Activated CD8-positive, alpha-beta memory T cell treated with anti-CD3 and anti-CD28 coated beads, Interleukin-2, amount 10 ng/mL, durations not matched to agents 7 days and 5 days (primary cell): ENCODE data around the gene PLEKHG3. TPM values are rescaled to one million over a fixed set of nuclear protein-coding genes. Genes with fewer than 3 reads are reported as not detected.
"Not testable (repeated sequence)": the region's sequence is repeated elsewhere in the genome, so short reads cannot be mapped to it uniquely, and the experiment has no call there.

Experiments
- ATAC-seq: fragments of 150-1000 bp; cut with Tn5 transposase; one replicate; pipeline ENCODE4 v1.10.0; 2021; ENCODE audit warnings: moderate library complexity
- CTCF ChIA-PET: fragments of 350-600 bp; sonication (Branson Sonifier 250); formaldehyde crosslinking; loops from one replicate; lab custom pipeline; 2021; ENCODE audit warnings: antibody characterized with exemption; lab: Charles Lee
- DNase-seq: peaks from one replicate; pipeline ENCODE4 v3.0.0-alpha.2; 2020
- H3K27ac Mint-ChIP-seq: one replicate; pipeline ENCODE4 v1.8.0; 2021; ENCODE audit warnings: mild to moderate bottlenecking, mixed read lengths
- H3K27me3 Mint-ChIP-seq: one replicate; pipeline ENCODE4 v1.8.0; 2021; ENCODE audit warnings: mixed read lengths
- H3K36me3 Mint-ChIP-seq: one replicate; pipeline ENCODE4 v1.8.0; 2021; ENCODE audit warnings: mild to moderate bottlenecking, mixed read lengths
- H3K4me1 Mint-ChIP-seq: one replicate; pipeline ENCODE4 v1.8.0; 2021; ENCODE audit warnings: mixed read lengths
- H3K4me3 Mint-ChIP-seq: one replicate; pipeline ENCODE4 v1.8.0; 2021; ENCODE audit warnings: mild to moderate bottlenecking, moderate library complexity, mixed read lengths
- H3K9me3 Mint-ChIP-seq: one replicate; pipeline ENCODE4 v1.8.0; 2022; ENCODE audit warnings: low read depth, mixed read lengths
- total RNA-seq, 2 experiments: library from RNA; stranded (reverse); gene quantifications; one replicate each; pipeline ENCODE4 v1.2.3, GENCODE V29; 2021

Gene PLEKHG3
- 10 to 100 TPM; 11.9 to 28.2 TPM for total RNA-seq

- Mint-ChIP-seq H3K27ac (peak within 1 kb of the TSS; percentile 47), H3K9me3 (no peaks in the 10 kb centered on the region), H3K4me3 (peak within 1 kb of the TSS; percentile 67), H3K27me3 (peaks cover 64% of the 10 kb centered on the region), H3K4me1 (peaks cover 61% of the 10 kb centered on the region), H3K36me3 (peaks cover 4% of the 10 kb centered on the region)
- DNase-seq (no peak), ATAC-seq (peak; percentile 47)
- CTCF ChIA-PET: interaction anchor here (1.0 to 6.8 kb wide), 3 partner anchors 17 to 56 kb away, joined by 4 to 45 read pairs (median 7); no protein-coding TSS in a partner anchor
These were observed at the start of gene PLEKHG3 for GRCh38 chr14:64704143-64704742. PLEKHG3 (plus strand) TSS chr14:64704424; CDS start chr14:64727632, 23,208 bp downstream.

GRCh38 chr14:64654901-64655300, 49.3 kb upstream of the PLEKHG3 start:
- ATAC-seq (no peak), DNase-seq (no peak)
- CTCF ChIA-PET: interaction anchor here (0.7 to 2.6 kb wide), 4 partner anchors 17 to 110 kb away, joined by 3 to 13 read pairs (median 6); no protein-coding TSS in a partner anchor
- no peak overlapping the region for H3K27ac Mint-ChIP-seq
- H3K36me3 Mint-ChIP-seq: no peaks in the 10 kb centered on the region
- no peak overlapping the region for H3K4me3 Mint-ChIP-seq
- H3K27me3 Mint-ChIP-seq: peaks cover 32% of the 10 kb centered on the region
- H3K9me3 Mint-ChIP-seq: no peaks in the 10 kb centered on the region
- H3K4me1 Mint-ChIP-seq: peaks cover 22% of the 10 kb centered on the region

GRCh38 chr14:64656986-64657385, 47.2 kb upstream of the PLEKHG3 start:
- Mint-ChIP-seq H3K27me3 (peaks cover 35% of the 10 kb centered on the region), H3K36me3 (no peaks in the 10 kb centered on the region), H3K4me1 (peaks cover 22% of the 10 kb centered on the region), H3K4me3 (no peak overlapping the region), H3K27ac (no peak overlapping the region), H3K9me3 (no peaks in the 10 kb centered on the region)
- CTCF ChIA-PET: interaction anchor here (1.7 kb wide), 1 partner anchor 20 kb away, joined by 3 read pairs; no protein-coding TSS in a partner anchor
- DNase-seq (no peak), ATAC-seq (no peak)

- Mint-ChIP-seq H3K9me3 (no peaks in the 10 kb centered on the region), H3K27me3 (peaks cover 34% of the 10 kb centered on the region), H3K4me1 (peaks cover 22% of the 10 kb centered on the region), H3K27ac (no peak overlapping the region), H3K4me3 (no peak overlapping the region), H3K36me3 (no peaks in the 10 kb centered on the region)
- CTCF ChIA-PET: no interaction called here
- no peak for ATAC-seq
- no peak for DNase-seq
These were observed 46.0 kb upstream of the PLEKHG3 start for GRCh38 chr14:64658201-64658600.

- not testable (repeated sequence) for H3K9me3 Mint-ChIP-seq, ATAC-seq, H3K27ac Mint-ChIP-seq, H3K36me3 Mint-ChIP-seq
- Mint-ChIP-seq H3K27me3 (peaks cover 34% of the 10 kb centered on the region), H3K4me1 (peaks cover 22% of the 10 kb centered on the region), H3K4me3 (peak overlapping the region; percentile 56)
- DNase-seq: peak; percentile 54
- CTCF ChIA-PET: interaction anchor here (1.7 kb wide), 1 partner anchor 22 kb away, joined by 4 read pairs; no protein-coding TSS in a partner anchor
These were observed 45.4 kb upstream of the PLEKHG3 start for GRCh38 chr14:64658700-64659264.

- ATAC-seq: peak; percentile 33
- CTCF ChIA-PET: interaction anchor here (1.7 kb wide), 1 partner anchor 23 kb away, joined by 4 read pairs; no protein-coding TSS in a partner anchor
- Mint-ChIP-seq H3K9me3 (no peaks in the 10 kb centered on the region), H3K36me3 (no peaks in the 10 kb centered on the region), H3K27me3 (peaks cover 34% of the 10 kb centered on the region), H3K27ac (no peak overlapping the region), H3K4me1 (peaks cover 16% of the 10 kb centered on the region), H3K4me3 (peak overlapping the region; percentile 56)
- no peak for DNase-seq
These were observed 44.9 kb upstream of the PLEKHG3 start for GRCh38 chr14:64659366-64659765.

- no peak for DNase-seq
- ATAC-seq: no peak
- Mint-ChIP-seq H3K4me3 (no peak overlapping the region), H3K4me1 (peaks cover 10% of the 10 kb centered on the region), H3K9me3 (no peaks in the 10 kb centered on the region), H3K27me3 (peaks cover 38% of the 10 kb centered on the region), H3K36me3 (no peaks in the 10 kb centered on the region), H3K27ac (no peak overlapping the region)
- CTCF ChIA-PET: no interaction called here
These were observed 41.0 kb upstream of the PLEKHG3 start for GRCh38 chr14:64663174-64663573.

- Mint-ChIP-seq H3K27me3 (peaks cover 12% of the 10 kb centered on the region), H3K36me3 (peaks cover 6% of the 10 kb centered on the region), H3K4me3 (no peak overlapping the region), H3K4me1 (peaks cover 42% of the 10 kb centered on the region), H3K9me3 (peaks cover 3% of the 10 kb centered on the region), H3K27ac (no peak overlapping the region)
- DNase-seq (no peak), ATAC-seq (peak; percentile 55)
- CTCF ChIA-PET: interaction anchor here (0.7 to 10.7 kb wide), 19 partner anchors 16 to 220 kb away, joined by 3 to 183 read pairs (median 4); partner anchors contain the start of gene PLEKHG3
These were observed 32.6 kb upstream of the PLEKHG3 start for GRCh38 chr14:64671591-64671990.

- ATAC-seq: no peak
- Mint-ChIP-seq H3K4me1 (peaks cover 55% of the 10 kb centered on the region), H3K9me3 (peaks cover 3% of the 10 kb centered on the region), H3K27ac (peak overlapping the region; percentile 67), H3K27me3 (peaks cover 9% of the 10 kb centered on the region), H3K4me3 (no peak overlapping the region), H3K36me3 (peaks cover 6% of the 10 kb centered on the region)
- peak; percentile 43 for DNase-seq
- CTCF ChIA-PET: interaction anchor here (0.6 to 10.7 kb wide), 9 partner anchors 12 to 219 kb away, joined by 3 to 183 read pairs (median 6); no protein-coding TSS in a partner anchor
These were observed 30.9 kb upstream of the PLEKHG3 start for GRCh38 chr14:64673316-64673715.

GRCh38 chr14:64673748-64674147, 30.5 kb upstream of the PLEKHG3 start:
- Mint-ChIP-seq H3K4me1 (peaks cover 55% of the 10 kb centered on the region), H3K4me3 (peak overlapping the region; percentile 2)
- ATAC-seq: peak; percentile 76

GRCh38 chr14:64674829-64675228, 29.4 kb upstream of the PLEKHG3 start:
- no peak overlapping the region for H3K27ac Mint-ChIP-seq
- peaks cover 3% of the 10 kb centered on the region for H3K9me3 Mint-ChIP-seq
- H3K4me1 Mint-ChIP-seq: peaks cover 60% of the 10 kb centered on the region
- CTCF ChIA-PET: interaction anchor here (0.8 to 10.7 kb wide), 5 partner anchors 9 to 217 kb away, joined by 3 to 183 read pairs (median 4); no protein-coding TSS in a partner anchor
- H3K36me3 Mint-ChIP-seq: peaks cover 6% of the 10 kb centered on the region
- H3K4me3 Mint-ChIP-seq: no peak overlapping the region
- ATAC-seq (no peak), DNase-seq (no peak)
- H3K27me3 Mint-ChIP-seq: no peaks in the 10 kb centered on the region

More at GRCh38 chr14:64673748-64674147, 30.5 kb upstream of the PLEKHG3 start:
- CTCF ChIA-PET: interaction anchor here (0.6 to 10.7 kb wide), 8 partner anchors 10 to 218 kb away, joined by 3 to 183 read pairs (median 5); no protein-coding TSS in a partner anchor
- DNase-seq: peak; percentile 86
- Mint-ChIP-seq H3K9me3 (peaks cover 3% of the 10 kb centered on the region), H3K27ac (peak overlapping the region; percentile 67), H3K36me3 (peaks cover 6% of the 10 kb centered on the region), H3K27me3 (peaks cover 5% of the 10 kb centered on the region)

GRCh38 chr14:64675312-64675711, 28.9 kb upstream of the PLEKHG3 start:
- CTCF ChIA-PET: interaction anchor here (1.5 to 10.7 kb wide), 3 partner anchors 9 to 87 kb away, joined by 3 to 183 read pairs (median 4); no protein-coding TSS in a partner anchor
- Mint-ChIP-seq H3K9me3 (peaks cover 3% of the 10 kb centered on the region), H3K4me1 (peaks cover 64% of the 10 kb centered on the region), H3K27me3 (no peaks in the 10 kb centered on the region), H3K27ac (no peak overlapping the region), H3K4me3 (no peak overlapping the region), H3K36me3 (peaks cover 6% of the 10 kb centered on the region)
- ATAC-seq (no peak), DNase-seq (no peak)

- Mint-ChIP-seq H3K4me3 (no peak overlapping the region), H3K9me3 (peaks cover 3% of the 10 kb centered on the region), H3K27ac (peak overlapping the region; percentile 77), H3K36me3 (peaks cover 6% of the 10 kb centered on the region), H3K4me1 (peaks cover 63% of the 10 kb centered on the region), H3K27me3 (no peaks in the 10 kb centered on the region)
- no peak for DNase-seq
- CTCF ChIA-PET: interaction anchor here (10.7 kb wide), 1 partner anchor 86 kb away, joined by 183 read pairs; no protein-coding TSS in a partner anchor
- no peak for ATAC-seq
These were observed 27.7 kb upstream of the PLEKHG3 start for GRCh38 chr14:64676410-64677008.
